ENCODE data around the gene PLEKHO2.
"Not testable (repeated sequence)": the region's sequence is repeated elsewhere in the genome, so short reads cannot be mapped to it uniquely, and the experiment has no call there.

- TF ChIP-seq, protein P1, sequence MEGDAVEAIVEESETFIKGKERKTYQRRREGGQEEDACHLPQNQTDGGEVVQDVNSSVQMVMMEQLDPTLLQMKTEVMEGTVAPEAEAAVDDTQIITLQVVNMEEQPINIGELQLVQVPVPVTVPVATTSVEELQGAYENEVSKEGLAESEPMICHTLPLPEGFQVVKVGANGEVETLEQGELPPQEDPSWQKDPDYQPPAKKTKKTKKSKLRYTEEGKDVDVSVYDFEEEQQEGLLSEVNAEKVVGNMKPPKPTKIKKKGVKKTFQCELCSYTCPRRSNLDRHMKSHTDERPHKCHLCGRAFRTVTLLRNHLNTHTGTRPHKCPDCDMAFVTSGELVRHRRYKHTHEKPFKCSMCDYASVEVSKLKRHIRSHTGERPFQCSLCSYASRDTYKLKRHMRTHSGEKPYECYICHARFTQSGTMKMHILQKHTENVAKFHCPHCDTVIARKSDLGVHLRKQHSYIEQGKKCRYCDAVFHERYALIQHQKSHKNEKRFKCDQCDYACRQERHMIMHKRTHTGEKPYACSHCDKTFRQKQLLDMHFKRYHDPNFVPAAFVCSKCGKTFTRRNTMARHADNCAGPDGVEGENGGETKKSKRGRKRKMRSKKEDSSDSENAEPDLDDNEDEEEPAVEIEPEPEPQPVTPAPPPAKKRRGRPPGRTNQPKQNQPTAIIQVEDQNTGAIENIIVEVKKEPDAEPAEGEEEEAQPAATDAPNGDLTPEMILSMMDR (IDR thresholded peaks at IDR 0.05 in 8 of 11, conservative IDR thresholded peaks at IDR 0.05 in 3 of 11): not testable (repeated sequence)
- TF ChIP-seq POLR2A (IDR thresholded peaks at IDR 0.05): not testable (repeated sequence)
These were observed 27.4 kb upstream of the PLEKHO2 start for GRCh38 chr15:64814283-64814682.
